WTC11 (cell line): ENCODE results near the gene PLPPR3.

Experiments
- ETV6 ChIP-seq: sonication (generic); formaldehyde crosslinking; IDR thresholded peaks from 2 replicates; pipeline ENCODE4 v1.8.1; 2022; ENCODE audit warnings: mild to moderate bottlenecking, missing genetic modification reagents
- HMGA2 ChIP-seq: fragments of 250-450 bp; sonication (Bioruptor Pico); IDR thresholded peaks from 2 replicates; pipeline ENCODE4 v1.4.0; 2021; ENCODE audit warnings: mild to moderate bottlenecking, moderate library complexity
- SOX15 ChIP-seq: fragments of 250-450 bp; sonication (Bioruptor Pico); IDR thresholded peaks from 2 replicates; pipeline ENCODE4 v1.9.0; 2021; ENCODE audit warnings: mild to moderate bottlenecking
- TCF7 ChIP-seq: sonication (generic); formaldehyde crosslinking; IDR thresholded peaks from 2 replicates; pipeline ENCODE4 v1.8.0; 2022; ENCODE audit warnings: mild to moderate bottlenecking, low read depth, missing genetic modification reagents, moderate library complexity
- TF ChIP-seq, protein P1 (sequence below): sonication (generic); formaldehyde crosslinking; IDR thresholded peaks from 2 replicates; pipeline ENCODE4 v1.8.1; 2023; ENCODE audit warnings: mild to moderate bottlenecking, missing genetic modification reagents, moderate library complexity
- TF ChIP-seq, protein P2 (sequence below): fragments of 200-600 bp; IDR thresholded peaks from 2 replicates; pipeline ENCODE4 v1.8.0; 2022; ENCODE audit warnings: antibody characterized with exemption

DNA sequence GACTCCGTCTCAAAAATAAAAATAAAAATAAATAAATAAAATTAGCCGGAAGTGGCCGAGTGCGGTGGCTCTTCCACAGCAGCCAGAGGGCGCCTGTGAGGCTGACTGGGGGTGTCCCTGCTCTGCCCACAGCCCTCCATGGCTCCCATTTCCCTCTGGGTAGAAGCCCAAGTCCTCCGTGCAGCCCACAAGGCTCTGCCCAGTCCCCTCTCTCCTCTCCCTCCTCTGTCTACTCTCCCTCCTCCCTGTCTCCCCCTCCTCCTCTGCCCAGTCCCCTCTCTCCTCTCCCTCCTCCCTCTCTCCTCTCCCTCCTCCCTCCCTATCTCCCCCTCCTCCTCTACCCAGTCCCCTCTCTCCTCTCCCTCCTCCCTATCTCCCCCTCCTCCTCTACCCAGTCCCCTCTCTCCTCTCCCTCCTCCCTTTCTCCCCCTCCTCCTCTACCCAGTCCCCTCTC is 50.4 kb downstream of the PLPPR3 start:
- TF ChIP-seq TCF7 = no peak
- no peak for TF ChIP-seq HMGA2 (CRISPR knock-in tag)
- TF ChIP-seq SOX15 = no peak
- TF ChIP-seq ETV6 (CRISPR knock-in tag) = no peak
- TF ChIP-seq, protein P1, sequence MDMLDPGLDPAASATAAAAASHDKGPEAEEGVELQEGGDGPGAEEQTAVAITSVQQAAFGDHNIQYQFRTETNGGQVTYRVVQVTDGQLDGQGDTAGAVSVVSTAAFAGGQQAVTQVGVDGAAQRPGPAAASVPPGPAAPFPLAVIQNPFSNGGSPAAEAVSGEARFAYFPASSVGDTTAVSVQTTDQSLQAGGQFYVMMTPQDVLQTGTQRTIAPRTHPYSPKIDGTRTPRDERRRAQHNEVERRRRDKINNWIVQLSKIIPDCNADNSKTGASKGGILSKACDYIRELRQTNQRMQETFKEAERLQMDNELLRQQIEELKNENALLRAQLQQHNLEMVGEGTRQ (CRISPR knock-in tag) = no peak
- TF ChIP-seq, protein P2, sequence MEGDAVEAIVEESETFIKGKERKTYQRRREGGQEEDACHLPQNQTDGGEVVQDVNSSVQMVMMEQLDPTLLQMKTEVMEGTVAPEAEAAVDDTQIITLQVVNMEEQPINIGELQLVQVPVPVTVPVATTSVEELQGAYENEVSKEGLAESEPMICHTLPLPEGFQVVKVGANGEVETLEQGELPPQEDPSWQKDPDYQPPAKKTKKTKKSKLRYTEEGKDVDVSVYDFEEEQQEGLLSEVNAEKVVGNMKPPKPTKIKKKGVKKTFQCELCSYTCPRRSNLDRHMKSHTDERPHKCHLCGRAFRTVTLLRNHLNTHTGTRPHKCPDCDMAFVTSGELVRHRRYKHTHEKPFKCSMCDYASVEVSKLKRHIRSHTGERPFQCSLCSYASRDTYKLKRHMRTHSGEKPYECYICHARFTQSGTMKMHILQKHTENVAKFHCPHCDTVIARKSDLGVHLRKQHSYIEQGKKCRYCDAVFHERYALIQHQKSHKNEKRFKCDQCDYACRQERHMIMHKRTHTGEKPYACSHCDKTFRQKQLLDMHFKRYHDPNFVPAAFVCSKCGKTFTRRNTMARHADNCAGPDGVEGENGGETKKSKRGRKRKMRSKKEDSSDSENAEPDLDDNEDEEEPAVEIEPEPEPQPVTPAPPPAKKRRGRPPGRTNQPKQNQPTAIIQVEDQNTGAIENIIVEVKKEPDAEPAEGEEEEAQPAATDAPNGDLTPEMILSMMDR = no peak
